ENCODE data around the gene CNKSR3.

Gene CNKSR3

DNA sequence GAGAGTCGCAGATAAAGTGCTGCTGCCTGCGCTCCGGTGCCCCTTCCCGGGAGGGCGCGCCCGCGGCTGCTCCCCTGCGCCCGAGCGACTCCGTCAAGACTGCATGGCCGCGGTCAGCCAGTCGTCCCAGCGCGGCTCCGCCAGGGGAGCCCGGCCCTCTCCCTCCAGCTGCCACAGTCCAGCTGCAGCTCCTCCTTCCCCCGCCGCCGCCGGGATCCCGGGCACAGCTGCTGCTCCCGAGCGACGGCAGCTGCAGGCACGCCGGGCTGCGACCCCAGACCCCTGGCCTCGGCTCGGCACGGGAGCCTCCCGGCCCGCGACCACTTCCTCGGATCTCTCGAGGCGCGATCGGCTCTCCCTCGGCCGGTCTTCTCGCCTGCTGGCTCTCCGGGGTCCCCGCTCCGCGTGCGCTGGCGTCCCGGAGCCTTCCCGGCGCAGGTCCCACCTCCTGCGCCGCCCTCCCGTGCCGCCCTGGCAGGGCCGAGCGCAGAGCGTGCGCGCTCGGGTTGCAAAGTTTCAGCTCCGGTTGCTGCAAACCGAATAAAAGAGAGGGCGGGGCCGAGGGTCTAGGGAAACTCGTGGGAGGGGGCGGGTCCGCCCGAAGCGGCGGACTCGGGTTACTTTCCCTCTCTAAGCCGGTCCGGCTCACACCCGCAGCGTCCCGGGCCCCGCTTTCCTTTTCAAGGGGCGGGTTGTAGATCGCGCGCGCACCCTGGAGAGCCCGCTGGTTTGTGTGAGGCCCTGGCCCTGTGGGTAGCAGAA lies at the start of gene CNKSR3:
CNKSR3 (minus strand) TSS at position 542 of the 762 bp plus-strand sequence. CDS start 571 bp downstream, outside the sequence.
- peak; percentile 97 for DNase-seq

DNA sequence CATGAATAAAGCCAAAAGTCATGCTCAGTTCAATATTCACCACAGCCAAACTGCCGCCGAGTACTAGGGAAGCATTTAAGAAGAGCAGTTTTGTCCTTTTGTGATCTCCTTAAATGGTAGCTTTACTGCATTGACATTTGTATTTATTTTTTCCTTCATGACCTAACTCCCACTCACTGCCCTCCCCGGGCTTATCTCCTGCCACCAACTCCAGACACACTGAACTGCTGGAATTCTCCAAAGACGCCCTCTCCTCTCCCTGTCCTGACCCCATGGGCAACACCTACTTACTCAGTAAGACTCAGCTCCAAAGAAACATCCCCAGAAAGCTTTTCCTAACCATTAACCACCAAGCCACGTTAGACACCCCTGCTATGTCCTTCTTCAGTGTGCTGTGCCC lies 48.5 kb upstream of the CNKSR3 start:
- DNase-seq, result no peak

DNA sequence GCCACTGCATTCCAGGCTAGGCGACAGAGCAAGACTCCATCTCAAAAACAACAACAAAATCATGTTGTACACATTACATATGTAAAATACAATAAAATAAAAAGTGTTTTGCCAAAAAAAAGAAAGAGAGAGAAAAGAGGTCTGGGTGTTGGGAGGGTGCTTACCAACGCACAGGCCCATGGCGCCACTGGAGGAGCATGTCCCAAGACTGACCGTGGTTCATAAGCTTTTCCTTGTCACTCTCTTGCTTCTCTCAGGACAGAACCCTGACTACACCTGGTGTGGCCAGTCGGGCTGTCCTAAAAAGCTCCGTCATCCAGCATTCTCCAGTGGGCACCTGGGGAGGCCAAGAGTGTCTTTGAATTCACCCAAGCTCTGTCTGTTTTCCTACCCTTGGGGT lies 48.0 kb upstream of the CNKSR3 start:
- DNase-seq, result no peak

DNA sequence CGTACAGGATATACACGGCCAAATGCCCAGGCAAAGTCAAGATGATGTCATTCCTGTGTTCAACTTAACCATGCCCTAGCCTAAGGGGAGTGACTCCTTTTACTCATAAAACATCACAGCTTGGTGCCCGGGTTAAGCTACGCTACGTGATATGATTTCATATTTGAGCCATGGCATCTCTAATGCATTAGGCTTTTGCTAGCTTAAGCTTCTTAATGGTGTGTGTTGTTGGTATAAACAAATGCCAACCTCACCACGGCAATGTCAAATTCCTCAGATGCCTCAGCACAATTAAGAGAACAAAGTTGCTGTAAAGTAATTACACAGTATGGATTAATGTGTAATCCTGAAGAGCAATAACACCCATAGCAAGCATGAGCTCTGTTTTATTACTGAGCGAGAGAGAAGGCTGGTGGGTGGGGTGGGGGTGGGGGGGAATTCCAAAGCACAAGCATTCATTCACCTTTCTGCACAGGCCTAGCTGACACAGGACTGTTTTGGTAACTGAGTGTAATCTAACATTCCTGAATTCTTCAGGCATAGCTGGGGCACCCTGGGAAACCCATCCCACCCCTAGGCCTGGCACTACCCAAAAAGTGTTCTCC lies 44.7 kb upstream of the CNKSR3 start:
- no peak for DNase-seq

DNA sequence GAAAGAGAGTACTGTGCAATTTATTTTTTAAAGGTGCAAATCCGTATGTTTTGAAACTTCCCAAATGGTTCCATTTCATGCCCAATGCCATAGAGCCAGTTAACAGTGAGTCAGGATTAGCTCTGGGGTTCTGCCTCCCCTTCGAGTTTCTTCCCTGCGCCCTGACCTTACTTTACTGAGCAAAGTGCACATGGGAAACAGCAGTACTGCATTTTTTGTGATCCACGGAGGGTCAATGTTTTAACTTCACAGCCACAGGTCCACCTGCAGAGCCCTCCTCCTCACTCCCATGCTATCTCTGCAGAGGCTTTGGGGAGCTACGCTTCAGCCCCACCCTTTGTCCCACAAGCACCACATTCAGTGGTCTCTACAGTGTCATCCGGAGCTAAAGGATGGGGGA lies 44.0 kb upstream of the CNKSR3 start:
- DNase-seq, result no peak

DNA sequence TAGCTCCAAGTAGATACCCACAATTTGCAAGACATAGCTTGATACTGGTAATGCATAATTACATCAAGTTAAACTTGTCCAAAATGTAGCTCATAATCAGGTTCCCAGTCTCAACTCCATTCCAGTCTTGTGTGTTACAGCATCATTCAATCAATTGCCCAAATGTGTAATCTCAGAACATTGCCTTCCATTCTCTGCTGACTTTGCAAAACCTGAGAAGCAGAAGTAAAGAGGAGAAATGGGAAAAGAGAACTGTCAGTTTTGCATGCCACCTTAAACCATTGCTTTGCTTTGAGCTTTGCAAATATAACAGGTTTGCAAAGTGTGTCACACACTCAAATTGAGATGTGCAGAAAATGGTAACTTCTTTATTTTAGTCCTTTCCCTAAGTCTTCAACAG lies 40.3 kb upstream of the CNKSR3 start:
- no peak for DNase-seq

DNA sequence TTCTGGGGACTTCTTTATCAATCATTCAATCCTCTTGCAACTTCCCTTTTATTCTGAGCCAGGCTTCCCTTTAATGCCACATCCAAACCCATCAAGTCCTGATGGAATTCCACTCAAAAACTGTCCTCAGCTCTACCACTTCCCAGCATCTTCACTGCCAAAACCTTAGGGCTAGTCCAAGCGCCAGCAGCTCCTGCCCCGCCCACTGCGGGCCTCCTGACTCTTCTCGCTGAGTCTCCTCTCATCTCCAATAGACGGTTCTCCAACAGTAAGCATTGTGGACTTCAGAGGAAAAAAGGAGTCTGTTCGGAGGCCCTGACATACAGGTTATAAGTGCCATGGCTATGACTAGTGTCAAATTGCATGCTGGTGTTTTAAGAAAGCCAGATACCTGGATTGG lies 38.7 kb upstream of the CNKSR3 start:
- DNase-seq, result no peak

DNA sequence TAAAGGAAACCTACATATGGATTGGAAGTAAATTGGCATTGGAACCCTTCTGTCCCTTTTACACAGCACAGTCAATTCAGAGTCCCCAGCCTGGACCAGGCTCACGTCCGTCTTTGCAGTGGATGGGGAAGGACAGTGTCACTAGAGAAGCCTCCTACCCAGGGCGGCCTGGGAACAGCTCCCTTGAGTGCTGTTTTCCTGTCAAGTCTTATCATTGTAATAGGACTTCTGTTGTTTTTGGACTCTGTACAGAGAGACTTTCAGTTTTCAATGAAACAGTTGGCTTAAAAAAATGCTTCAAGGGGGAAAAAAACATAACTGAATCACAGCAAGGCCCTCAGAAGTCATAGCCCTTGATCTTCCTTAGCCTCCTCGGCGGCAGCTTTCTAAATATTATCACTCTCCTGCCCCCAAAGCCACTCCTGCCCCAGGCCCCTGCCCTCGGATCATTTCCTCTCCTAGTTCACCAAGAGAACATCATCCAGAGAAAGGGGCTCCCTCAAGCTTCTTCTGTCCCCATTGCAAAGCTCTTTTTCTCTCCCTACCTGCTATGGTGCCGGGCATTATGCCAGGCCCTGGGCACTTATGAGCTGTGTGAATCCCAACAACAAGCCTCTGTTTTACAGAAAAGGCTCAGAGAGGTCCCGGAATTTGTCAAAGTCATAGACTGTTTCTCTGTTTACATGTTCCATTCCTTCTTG lies 37.8 kb upstream of the CNKSR3 start:
- no peak for DNase-seq

DNA sequence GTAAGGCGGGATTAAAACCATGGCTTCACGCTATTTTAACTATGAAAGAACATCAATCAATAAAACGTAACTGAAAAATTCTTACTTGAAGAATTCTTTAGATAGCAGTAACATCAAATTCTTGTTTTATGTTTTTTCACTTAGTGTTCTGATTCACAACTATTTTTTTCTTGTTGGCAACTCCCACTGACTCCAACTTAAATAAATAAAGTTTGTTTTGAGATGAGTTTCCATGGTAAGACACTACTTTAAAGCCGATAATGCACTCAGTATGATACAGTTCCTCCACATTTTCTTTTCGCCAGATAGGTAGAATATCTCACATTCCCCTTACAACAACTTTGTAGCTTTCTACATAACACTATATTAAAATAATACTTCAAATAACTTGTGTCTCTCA lies 33.1 kb upstream of the CNKSR3 start:
- no peak for DNase-seq

DNA sequence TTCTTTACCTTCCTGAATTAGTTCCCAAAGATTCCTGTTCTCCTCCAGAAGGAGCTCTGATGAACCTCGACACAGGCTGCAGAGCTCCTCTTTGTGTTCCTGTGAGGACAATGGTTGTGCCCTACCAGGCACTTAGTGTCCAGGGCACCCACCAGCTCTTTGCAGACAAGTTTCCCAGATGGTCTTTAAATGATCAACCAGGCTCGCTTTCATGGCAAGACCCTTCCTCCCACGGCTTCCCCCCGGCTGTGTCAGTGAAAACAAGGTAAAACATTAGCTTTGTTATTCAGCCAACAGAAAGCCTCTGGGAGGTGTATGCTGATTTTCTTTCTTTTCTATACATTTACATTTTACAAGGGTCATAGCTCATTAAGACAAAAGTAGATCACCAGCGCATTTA lies 32.3 kb upstream of the CNKSR3 start:
- no peak for DNase-seq

DNA sequence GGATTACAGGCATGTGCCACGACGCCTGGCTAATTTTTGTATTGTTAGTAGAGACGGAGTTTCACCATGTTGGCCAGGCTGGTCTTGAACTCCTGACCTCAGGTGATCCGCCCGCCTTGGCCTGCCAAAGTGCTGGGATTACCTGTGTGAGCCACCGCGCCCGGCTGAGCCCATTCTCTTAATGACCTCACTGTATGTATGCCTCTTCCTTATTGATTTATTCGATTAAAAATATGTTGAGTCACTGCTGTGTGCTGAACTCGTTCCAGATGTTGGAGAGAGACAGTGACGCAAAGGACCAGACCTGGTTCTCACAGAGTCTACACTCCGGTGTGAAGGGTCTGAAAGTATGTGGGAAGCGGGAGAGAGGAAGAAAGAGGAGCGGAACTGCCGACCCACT lies 31.4 kb upstream of the CNKSR3 start:
- peak; percentile 2 for DNase-seq

DNA sequence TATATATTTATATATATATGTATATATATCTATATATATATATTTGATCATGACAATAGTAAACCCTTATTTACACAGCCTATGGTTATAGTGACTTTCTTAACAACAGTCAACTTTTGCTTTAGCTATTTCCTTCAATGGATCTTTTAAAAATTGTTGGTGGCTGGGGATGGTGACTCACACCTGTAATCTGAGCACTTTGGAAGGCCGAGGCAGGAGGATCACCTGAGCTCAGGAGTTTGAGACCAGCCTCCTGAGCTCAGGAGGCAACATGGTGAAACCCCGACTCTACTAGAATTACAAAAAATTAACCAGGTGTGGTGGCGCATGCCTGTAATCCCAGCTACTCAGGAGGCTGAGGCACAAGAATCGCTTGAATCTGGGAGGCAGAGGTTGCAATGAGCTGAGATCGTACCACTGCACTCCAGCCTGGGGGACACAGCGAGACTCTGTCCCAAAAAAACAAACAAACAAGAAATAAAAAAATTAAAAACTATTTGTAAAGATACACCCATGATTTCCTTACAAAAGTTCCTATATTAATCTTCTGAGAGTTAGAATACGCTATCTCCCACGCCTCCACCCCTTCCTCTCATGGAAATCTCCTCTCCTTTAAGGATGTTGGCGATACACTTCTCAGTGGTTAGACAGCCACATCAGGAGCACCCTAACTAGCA lies 29.2 kb upstream of the CNKSR3 start:
- DNase-seq, result peak; percentile 23

DNA sequence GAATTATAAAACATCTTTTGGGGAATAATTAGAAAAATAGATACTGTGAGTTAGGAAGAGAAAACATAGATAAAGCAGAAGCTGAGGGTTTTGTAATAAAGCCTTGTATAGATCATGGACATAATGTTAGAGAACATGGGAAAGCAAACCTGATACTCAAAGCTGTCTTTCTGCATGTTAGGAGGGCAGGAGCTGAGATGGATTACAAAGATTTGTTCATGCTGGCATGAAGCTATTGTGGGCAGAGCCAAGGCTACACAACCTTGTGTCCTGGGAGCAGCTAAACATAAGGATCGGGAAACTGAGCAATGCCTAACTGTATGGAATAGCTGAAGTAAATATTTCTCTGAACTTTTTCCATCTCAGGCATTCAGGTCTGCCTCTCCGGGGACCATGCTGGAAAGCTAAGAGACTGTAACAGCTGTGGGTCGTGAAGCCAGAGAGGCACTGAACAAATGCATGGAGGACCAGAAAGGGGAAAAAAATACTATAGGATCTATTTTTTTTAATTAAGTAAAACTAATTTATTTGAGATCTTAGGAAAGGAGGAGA lies 28.2 kb upstream of the CNKSR3 start:
- DNase-seq, result peak; percentile 31

DNA sequence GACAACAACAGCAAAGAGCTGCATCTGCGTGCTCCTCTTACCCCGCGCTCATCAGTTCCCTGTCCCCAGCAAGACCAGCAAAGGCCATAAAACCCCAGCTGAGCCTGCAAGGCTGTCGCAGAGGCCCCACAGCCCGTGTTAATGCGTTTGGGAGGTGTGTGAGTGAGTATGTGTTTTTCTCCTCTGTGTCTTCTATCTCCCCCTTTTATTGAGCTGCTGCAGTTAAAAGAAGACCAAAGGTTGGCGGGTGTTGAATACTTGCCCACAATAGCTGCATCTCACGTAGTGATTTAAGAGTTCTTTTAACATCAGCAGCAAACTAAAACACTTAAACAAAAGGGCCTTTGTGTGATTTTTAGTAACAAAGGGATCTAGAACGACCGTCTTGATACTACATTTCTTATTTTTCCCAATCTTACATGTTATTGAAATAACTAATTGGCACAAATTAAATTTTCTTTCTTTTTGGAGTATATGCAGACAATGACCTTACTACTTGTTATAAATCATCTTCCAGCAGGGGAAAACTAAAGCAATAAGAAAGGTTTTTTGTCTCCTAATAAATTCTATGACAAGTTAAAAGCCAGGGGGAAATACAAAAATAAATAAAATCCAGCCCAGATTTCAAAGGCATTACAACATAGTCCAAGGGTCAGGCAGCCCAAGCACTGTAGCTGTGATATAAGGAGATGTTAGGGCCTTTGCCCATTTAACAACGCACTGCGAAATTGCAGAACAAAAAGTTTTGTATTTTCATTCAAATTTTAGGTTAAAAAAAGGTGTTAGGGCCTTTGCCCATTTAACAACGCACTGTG lies 27.2 kb upstream of the CNKSR3 start:
- peak; percentile 29 for DNase-seq

DNA sequence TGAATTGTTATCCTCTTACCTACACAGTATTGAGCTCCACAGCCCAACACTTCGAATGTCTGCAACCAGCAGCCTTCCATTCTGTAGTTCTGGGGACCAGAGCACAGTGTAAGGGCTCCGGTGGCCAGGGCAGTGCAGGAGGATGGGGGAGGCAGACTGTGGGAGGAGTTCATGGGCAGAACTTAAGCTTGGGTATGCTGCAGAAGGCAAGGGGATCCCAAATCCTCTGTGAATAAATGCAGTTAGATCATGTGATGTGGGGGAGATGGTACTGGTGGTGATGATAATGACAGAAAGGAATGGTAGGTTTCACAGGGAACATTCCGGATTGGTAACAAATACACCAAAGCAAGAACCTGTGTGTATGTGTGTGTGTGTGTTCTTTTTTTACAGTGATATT lies 26.5 kb upstream of the CNKSR3 start:
- DNase-seq, result no peak

DNA sequence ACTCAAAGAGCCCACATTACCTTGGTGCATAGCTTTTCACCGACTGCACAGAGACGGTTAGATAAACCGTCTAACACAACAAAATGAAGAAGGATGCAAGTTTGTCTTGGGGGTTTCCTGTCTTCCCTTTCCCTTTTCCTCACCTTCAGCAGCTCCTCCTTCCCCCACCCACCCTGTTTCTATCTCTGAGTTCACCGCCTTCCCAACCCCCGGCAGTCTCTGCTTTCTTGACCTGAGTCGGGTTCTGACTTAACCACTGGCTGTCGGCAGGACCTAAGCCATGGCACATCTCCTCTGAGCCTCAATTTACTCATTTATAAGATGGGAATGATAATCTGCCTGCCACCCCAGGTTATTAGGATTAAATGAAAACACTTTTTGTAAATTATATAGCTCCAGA lies 25.8 kb upstream of the CNKSR3 start:
- no peak for DNase-seq

DNA sequence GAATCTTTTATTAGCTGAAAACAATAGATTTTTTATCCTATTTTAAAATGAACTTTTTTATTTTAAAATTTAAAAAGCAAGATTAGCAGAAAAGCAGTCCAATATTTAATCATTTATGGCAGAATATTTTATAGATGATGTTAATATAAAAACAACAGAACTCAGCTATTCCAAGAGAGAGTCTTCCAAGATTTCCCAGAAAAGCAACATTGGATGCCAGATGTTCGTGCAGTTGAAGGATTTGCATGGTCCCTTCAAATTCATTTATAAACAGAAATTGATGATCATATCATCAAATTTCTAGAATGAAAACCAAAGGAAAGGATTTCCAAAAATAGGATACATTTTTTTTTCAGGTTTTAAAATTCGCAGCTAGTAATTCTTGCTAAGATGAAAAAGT lies 25.4 kb upstream of the CNKSR3 start:
- no peak for DNase-seq

DNA sequence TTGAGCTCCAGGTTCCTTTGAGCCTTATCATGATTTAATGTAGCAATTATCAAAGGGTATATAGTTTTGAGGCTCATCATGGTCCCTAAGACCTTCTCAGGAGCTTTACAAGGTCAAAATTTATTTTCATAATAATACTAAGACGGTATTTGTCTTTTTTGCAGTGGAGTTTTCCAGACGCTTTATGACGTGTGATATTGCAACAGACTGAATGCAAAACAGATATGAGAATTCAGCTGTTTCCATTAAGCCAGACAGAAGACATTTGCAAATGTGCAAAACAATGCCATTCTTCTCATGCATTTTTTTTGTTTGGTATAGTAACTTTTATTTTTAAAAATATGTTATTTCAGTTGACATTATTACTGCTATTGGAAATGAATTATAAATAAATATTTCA lies 24.7 kb upstream of the CNKSR3 start:
- no peak for DNase-seq

DNA sequence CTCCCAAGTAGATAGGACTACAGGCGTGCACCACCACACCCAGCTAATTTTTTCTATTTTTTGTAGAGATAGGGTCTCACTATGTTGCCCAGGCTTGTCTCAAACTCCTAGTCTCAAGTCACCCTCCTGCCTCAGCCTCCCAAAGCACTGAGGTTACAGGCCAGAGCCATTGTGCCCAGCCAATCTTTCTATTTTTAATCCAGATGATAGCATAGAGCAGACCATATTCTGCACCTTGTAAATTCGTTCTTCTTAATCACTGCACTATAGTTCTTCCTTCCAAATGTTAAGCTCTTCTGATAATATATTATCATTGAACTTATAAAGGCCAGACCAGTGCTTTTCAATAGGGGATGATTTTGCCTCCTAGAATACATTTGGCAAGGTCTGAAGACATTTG lies 24.0 kb upstream of the CNKSR3 start:
- DNase-seq, result no peak

DNA sequence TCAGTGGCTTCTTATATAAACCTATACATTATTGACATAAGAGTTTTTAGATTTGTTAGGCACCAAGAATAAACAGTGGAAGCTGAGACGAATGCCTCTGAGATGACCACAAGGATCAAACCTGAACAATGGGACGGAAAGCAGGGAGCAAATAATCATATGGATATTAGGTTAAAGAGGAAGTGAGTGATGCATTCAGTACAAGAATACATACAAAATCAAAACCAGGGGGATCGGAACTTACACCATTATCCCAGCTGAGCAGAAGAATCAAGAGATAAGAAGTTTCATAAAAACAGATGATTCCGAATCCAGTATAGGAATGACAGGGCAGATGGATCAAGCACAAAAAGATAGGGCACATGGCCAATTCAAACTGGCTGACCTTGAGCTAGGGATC lies 21.9 kb upstream of the CNKSR3 start:
- DNase-seq, result no peak

DNA sequence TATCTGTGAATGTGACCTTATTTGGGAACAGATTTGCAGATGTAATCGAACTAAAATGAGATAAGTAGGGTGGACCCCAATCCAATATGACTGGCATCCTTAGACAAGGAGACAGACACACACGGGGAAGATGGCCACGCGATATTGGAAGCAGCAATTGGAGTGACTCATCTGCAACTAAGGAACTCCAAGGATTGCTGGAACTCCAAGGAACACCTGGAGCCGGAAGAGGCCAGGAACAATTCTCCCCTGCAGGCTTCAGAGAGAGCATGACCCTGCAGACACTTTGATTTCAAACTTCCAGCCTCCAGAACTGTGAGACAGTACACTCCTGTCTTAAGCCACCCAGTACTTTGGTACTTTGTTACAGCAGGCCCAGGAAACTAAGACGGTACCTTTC lies 19.5 kb upstream of the CNKSR3 start:
- DNase-seq, result no peak

DNA sequence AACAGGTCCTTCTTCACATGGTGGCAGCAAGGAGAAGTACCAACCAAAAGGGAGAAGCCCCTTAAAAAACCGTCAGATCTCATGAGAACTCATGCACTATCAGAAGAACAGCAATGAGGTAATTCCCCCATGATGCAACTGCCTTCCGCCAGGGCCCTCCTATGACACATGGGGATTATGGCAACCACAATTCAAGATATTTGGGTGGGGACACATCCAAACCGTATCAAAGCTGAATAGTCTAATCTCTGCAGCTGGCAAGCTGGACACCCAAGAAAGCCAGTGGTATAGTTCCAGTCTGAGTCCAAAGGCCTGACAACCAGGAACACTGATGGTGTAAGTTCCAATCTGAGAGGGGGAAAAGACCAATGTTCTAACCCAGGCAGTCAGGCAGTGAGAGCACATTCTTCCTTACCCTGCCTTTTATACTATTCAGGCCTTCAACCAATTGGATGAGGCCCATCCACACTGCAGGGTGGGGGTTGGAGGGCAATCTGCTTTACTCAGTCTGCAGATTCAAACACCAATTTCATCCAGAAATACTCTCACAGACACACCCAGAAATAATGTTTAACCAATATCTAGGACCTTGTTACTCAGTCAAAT lies 17.9 kb upstream of the CNKSR3 start:
- no peak for DNase-seq

Measured in DMS53 (cell line).